HEK293T (cell line): ENCODE results near the gene SCART1.

Experiments
- CTCF ChIA-PET: fragments of 350-600 bp; formaldehyde crosslinking; extraction: SDS; loops from one replicate; lab custom pipeline; 2021; ENCODE audit warnings: antibody characterized with exemption, inconsistent platforms; lab: Yijun Ruan, JAX
- POLR2A ChIA-PET: fragments of 350-600 bp; formaldehyde crosslinking; extraction: SDS; loops from one replicate; lab custom pipeline; 2020; ENCODE audit warnings: antibody characterized with exemption, inconsistent platforms; lab: Yijun Ruan, JAX
- DNase-seq: peaks from one replicate; pipeline ENCODE4 v3.0.0; 2012; ENCODE audit warnings: mixed read lengths; ENCODE audit errors: extremely low spot score
- ARNT ChIP-seq: fragments of 450-650 bp; IDR thresholded peaks from 2 replicates; pipeline ENCODE4 v1.6.1; 2017; ENCODE audit warnings: mild to moderate bottlenecking
- BHLHE40 ChIP-seq: fragments of 450-650 bp; IDR thresholded peaks from 2 replicates; pipeline ENCODE4 v1.6.1; 2016; ENCODE audit warnings: mild to moderate bottlenecking, moderate library complexity, borderline replicate concordance
- CTBP1 ChIP-seq: fragments of 450-650 bp; IDR thresholded peaks from 2 replicates; pipeline ENCODE4 v1.6.1; 2016; ENCODE audit warnings: borderline replicate concordance
- ELF4 ChIP-seq: fragments of 450-650 bp; IDR thresholded peaks from 2 replicates; pipeline ENCODE4 v1.6.1; 2017; ENCODE audit warnings: antibody characterized with exemption
- FOXA1 ChIP-seq: fragments of 450-650 bp; IDR thresholded peaks from 2 replicates; pipeline ENCODE4 v1.6.1; 2016; ENCODE audit warnings: mild to moderate bottlenecking
- FOXK2 ChIP-seq: fragments of 450-650 bp; IDR thresholded peaks from 2 replicates; pipeline ENCODE4 v1.6.1; 2016; ENCODE audit warnings: mild to moderate bottlenecking
- FOXM1 ChIP-seq: fragments of 450-650 bp; IDR thresholded peaks from 2 replicates; pipeline ENCODE4 v1.6.1; 2017; ENCODE audit warnings: mild to moderate bottlenecking, borderline replicate concordance
- HDGF ChIP-seq: fragments of 450-650 bp; IDR thresholded peaks from 2 replicates; pipeline ENCODE4 v1.6.1; 2017; ENCODE audit warnings: antibody characterized with exemption, borderline replicate concordance
- L3MBTL2 ChIP-seq: fragments of 450-650 bp; conservative IDR thresholded peaks from 2 replicates; pipeline ENCODE4 v1.6.1; 2016; ENCODE audit warnings: mild to moderate bottlenecking
- LEF1 ChIP-seq: fragments of 450-650 bp; IDR thresholded peaks from 2 replicates; pipeline ENCODE4 v1.6.1; 2017; ENCODE audit warnings: mild to moderate bottlenecking, borderline replicate concordance
- NFRKB ChIP-seq: fragments of 450-650 bp; IDR thresholded peaks from 2 replicates; pipeline ENCODE4 v1.6.1; 2016; ENCODE audit warnings: mild to moderate bottlenecking, moderate library complexity
- SP1 ChIP-seq: fragments of 450-650 bp; IDR thresholded peaks from 2 replicates; pipeline ENCODE4 v1.6.1; 2017
- SUZ12 ChIP-seq: fragments of 450-650 bp; IDR thresholded peaks from 2 replicates; pipeline ENCODE4 v1.6.1; 2016; ENCODE audit warnings: mild to moderate bottlenecking
- TARDBP ChIP-seq: fragments of 450-650 bp; IDR thresholded peaks from 2 replicates; pipeline ENCODE4 v1.6.1; 2016
- ZNF384 ChIP-seq: fragments of 450-650 bp; IDR thresholded peaks from 2 replicates; pipeline ENCODE4 v1.6.1; 2016
- TF ChIP-seq, protein P1 (sequence below): fragments of 450-650 bp; IDR thresholded peaks from 2 replicates; pipeline ENCODE4 v1.6.1; 2016

SCART1 gene

DNA sequence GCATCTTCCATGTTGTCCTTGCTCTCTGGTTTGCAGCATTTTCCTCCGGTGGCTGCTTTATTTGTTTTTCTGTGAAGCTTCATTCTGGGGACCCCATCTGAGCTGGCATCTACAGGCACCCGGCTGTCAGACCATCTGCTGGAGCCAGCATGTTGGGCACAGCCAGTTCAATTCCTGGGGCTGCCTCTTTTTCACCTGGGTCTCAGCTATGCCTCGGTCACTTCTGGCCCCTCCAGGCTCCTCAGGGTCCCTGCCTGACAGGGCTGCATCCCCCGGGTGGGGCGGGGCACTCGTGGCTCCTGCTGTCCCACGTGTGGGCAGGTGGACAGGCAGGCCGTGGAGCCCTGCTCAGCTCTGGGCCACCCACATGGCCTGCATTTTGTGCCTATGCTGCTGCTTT lies 8.1 kb downstream of the SCART1 start:
- no peak for DNase-seq
- CTCF ChIA-PET = interaction anchor here (0.7 kb wide), 1 partner anchor 152 kb away, joined by 4 read pairs; no protein-coding TSS in a partner anchor
- TF ChIP-seq HDGF (no peak), SUZ12 (no peak), TARDBP (no peak), BHLHE40 (no peak), LEF1 (no peak), CTBP1 (no peak), ARNT (no peak), L3MBTL2 (no peak), FOXK2 (no peak), NFRKB (no peak), SP1 (no peak), FOXA1 (no peak), ZNF384 (no peak), FOXM1 (no peak), ELF4 (no peak)
- TF ChIP-seq, protein P1, sequence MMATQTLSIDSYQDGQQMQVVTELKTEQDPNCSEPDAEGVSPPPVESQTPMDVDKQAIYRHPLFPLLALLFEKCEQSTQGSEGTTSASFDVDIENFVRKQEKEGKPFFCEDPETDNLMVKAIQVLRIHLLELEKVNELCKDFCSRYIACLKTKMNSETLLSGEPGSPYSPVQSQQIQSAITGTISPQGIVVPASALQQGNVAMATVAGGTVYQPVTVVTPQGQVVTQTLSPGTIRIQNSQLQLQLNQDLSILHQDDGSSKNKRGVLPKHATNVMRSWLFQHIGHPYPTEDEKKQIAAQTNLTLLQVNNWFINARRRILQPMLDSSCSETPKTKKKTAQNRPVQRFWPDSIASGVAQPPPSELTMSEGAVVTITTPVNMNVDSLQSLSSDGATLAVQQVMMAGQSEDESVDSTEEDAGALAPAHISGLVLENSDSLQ = no peak
- POLR2A ChIA-PET = no interaction called here

DNA sequence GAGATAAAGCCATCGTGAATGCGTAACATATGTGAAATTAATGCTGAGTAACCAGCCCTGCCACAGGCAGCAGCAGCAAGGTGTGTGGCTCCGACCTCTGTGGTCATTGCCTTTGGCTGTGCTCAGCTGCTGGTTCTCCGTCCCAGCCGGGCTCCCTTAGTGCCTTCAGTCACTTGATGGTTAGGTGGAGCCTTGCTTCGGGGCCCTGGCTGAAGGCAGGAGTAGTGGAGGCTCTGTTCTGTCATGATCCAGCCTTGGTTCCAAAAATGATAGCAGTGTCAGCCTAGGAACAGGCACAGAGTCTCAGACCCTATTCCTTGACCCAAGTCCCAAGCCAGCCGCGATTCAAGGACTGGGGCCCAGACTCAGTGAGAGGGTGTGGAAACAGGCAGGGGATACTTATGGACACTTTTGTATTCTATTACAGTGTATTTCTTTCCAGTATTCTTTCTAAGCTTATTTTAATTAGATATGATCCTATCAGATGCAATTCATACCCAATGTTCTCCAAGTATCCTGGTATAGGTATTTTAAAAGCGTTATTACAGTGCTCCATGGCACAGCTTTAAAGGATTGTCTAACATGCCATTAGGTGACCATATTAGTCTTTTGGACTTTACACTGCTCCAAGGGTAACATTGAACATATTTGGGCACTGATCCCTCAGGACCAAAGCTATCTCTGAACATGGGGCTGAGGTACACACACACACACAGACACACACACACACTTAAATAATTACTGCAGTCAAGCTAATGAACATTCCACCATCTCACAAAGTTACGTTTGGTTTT lies 9.0 kb downstream of the SCART1 start:
- CTCF ChIA-PET = interaction anchor here (0.7 kb wide), 1 partner anchor 151 kb away, joined by 4 read pairs; no protein-coding TSS in a partner anchor
- no peak for TF ChIP-seq FOXM1
- no peak for TF ChIP-seq TARDBP
- TF ChIP-seq, protein P1 = no peak
- TF ChIP-seq ELF4 = no peak
- no peak for TF ChIP-seq CTBP1
- no peak for TF ChIP-seq L3MBTL2
- no peak for TF ChIP-seq SUZ12
- no peak for TF ChIP-seq BHLHE40
- no peak for TF ChIP-seq LEF1
- no peak for TF ChIP-seq ZNF384
- no peak for TF ChIP-seq SP1
- no peak for TF ChIP-seq HDGF
- no peak for TF ChIP-seq NFRKB
- TF ChIP-seq ARNT = no peak
- no peak for DNase-seq
- POLR2A ChIA-PET = no interaction called here

DNA sequence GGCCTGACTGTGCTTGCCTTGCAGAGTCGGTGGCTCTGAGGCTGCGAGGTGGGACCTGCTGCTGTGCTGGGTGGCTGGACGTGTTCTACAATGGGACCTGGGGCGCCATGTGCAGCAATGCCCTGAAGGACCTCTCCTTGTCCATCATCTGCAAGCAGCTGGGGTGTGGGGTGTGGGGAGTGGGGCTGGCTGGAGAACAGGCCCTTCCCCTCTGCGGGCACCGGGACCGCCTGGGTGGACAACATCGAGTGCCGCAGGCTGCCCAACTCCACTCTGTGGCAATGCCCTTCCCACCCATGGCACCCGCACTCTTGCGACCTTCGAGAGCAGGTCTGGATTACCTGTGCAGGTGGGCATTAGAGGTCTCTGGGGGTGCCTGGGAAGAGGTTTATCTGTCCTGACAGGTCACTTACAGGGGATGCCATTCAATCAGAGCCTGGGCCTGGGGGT lies 10.9 kb downstream of the SCART1 start:
- ChIA-PET CTCF (no interaction called here), POLR2A (no interaction called here)
- DNase-seq = no peak
- TF ChIP-seq LEF1 = no peak
- TF ChIP-seq FOXM1 = no peak
- no peak for TF ChIP-seq FOXK2
- no peak for TF ChIP-seq HDGF
- TF ChIP-seq L3MBTL2 = no peak
- TF ChIP-seq, protein P1 = no peak
- no peak for TF ChIP-seq BHLHE40
- no peak for TF ChIP-seq ZNF384
- no peak for TF ChIP-seq ARNT
- TF ChIP-seq ELF4 = no peak
- TF ChIP-seq NFRKB = no peak
- TF ChIP-seq SUZ12 = no peak
- TF ChIP-seq SP1 = no peak
- TF ChIP-seq CTBP1 = no peak
- TF ChIP-seq FOXA1 = no peak
- no peak for TF ChIP-seq TARDBP

DNA sequence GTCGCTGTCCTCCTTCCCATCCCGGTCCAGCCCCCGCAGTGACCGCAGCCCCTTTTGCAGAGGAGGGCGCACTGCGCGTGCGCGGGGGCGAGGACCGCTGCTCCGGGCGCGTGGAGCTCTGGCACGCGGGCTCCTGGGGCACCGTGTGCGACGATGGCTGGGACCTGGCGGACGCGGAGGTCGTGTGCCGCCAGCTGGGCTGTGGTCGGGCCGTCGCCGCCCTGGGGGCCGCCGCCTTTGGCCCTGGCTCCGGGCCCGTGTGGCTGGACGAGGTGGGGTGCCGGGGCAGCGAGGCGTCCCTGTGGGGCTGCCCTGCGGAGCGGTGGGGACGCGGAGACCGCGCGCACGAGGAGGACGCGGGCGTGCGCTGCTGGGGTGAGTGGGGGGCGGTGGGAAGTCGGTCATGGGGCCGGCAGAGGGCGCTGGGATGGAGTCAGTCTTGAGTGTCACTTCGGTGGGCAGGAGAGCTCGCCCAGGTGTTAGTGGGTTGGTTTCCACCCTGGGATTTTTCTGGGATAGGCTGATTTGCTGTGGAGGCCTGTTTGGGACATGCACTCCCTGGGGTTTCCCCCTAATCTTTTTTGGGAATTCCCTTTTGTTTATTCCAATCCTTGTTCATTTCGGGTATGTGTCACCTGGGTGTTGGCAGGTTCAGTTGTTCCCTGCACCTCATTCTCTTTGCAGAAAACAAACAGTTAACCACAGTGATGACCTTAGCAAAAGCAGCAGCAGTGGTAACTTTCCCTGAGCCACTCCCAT lies 11.6 kb downstream of the SCART1 start:
- CTCF ChIA-PET = no interaction called here
- TF ChIP-seq BHLHE40 (no peak), L3MBTL2 (no peak), FOXA1 (no peak), LEF1 (no peak), SP1 (no peak), ARNT (no peak), NFRKB (no peak), FOXM1 (no peak), ELF4 (no peak), TARDBP (no peak), CTBP1 (no peak), ZNF384 (no peak), SUZ12 (no peak), FOXK2 (no peak), HDGF (no peak)
- TF ChIP-seq, protein P1 = no peak
- no peak for DNase-seq
- POLR2A ChIA-PET = no interaction called here

DNA sequence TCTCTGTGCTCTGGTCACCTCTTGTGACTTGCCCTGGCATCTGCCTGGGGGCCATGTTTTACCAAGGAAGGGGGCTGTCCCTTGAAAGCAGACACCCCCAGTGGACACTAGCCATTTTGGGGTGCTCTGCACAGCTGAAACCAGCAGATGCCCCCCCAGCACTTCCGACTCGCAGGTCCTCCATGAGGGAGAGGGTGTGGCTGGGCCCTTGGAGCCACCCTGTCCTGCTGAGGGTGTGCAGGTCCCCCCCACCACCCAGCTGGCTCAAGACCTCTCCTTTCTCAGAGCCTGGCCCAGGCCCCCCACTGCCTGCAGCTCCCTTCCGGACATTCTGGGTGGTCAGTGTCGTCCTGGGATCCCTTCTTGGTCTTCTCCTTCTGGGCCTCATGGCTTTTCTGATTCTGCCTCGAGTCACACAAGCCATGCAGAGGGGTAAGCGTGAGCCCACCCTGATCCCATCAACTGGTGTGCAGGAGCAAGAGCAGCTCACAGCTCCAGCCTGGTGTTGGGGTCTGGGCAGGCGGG lies 12.3 kb downstream of the SCART1 start:
- TF ChIP-seq ELF4 (no peak), FOXA1 (no peak), FOXK2 (no peak), LEF1 (no peak), HDGF (no peak), SP1 (no peak), FOXM1 (no peak), ZNF384 (no peak)
- TF ChIP-seq, protein P1 = no peak
- DNase-seq = peak; percentile 4
- ChIA-PET POLR2A (no interaction called here), CTCF (no interaction called here)
